Right lobe of liver (tissue), 6 donors: ENCODE results near the gene IL2RA. TPM values are rescaled to one million over a fixed set of nuclear protein-coding genes. Genes with fewer than 3 reads are reported as not detected.

Experiments
- ATAC-seq, 4 donors: fragments of 200-7000 bp; cut with Tn5 transposase; one replicate each; pipeline ENCODE4 v1.9.1; 2020; ENCODE audit warnings: mild to moderate bottlenecking in 4 of 4, moderate library complexity in 4 of 4
- DNase-seq, 3 donors: peaks; one replicate each; pipeline ENCODE4 v3.0.0-alpha.2; 2020
- H3K27ac ChIP-seq, 3 donors: fragments of 200-600 bp; one replicate each; pipeline ENCODE4 v1.8.0; 2022
- H3K27me3 ChIP-seq, 2 donors: fragments of 200-600 bp; one replicate each; pipeline ENCODE4 v1.8.0; 2022
- H3K36me3 ChIP-seq, 4 donors: fragments of 200-600 bp; sonication (generic) in 1 of 4; one replicate each; pipeline versions ENCODE4 v1.5.1 to v1.8.0; 2017 to 2022; ENCODE audit warnings: control low read depth in 1 of 4
- H3K4me1 ChIP-seq, 4 donors: fragments of 200-600 bp; sonication (generic) in 1 of 4; one replicate each; pipeline versions ENCODE4 v1.5.1 to v1.8.0; 2017 to 2022; ENCODE audit warnings: control low read depth in 1 of 4
- H3K4me3 ChIP-seq, 3 donors: fragments of 200-600 bp; one replicate each; pipeline ENCODE4 v1.8.0; 2022
- H3K9me3 ChIP-seq, 4 donors: fragments of 200-600 bp; sonication (generic) in 1 of 4; one replicate each; pipeline versions ENCODE4 v1.5.1 to v1.8.0; 2017 to 2022; ENCODE audit warnings: control low read depth in 1 of 4
- CTCF ChIP-seq, 4 donors: fragments of 200-600 bp in 3 of 4; fragments of 450-650 bp in 1 of 4; IDR thresholded peaks; one replicate each; pipeline versions ENCODE4 v1.5.1 to v1.8.0; 2016 to 2022; ENCODE audit warnings: antibody characterized with exemption in 4 of 4, mild to moderate bottlenecking in 2 of 4
- POLR2A ChIP-seq: fragments of 450-650 bp; IDR thresholded peaks from one replicate; pipeline ENCODE4 v1.6.1; 2017; ENCODE audit warnings: antibody characterized with exemption, mild to moderate bottlenecking
- WGBS: methylation state at CpG from one replicate; pipeline ENCODE4 v1.1.6; 2018; ENCODE audit warnings: low coverage, low lambda C conversion rate; ENCODE audit not compliant: insufficient coverage; ENCODE audit errors: missing lambda C conversion rate; 5-methylcytosine and 5-hydroxymethylcytosine counted together
- intact Hi-C, 2 donors: fragments of 100-400 bp; cut with DNase I; formaldehyde crosslinking; loops; one replicate each; pipeline versions ENCODE4 v1.11.2 to v1.14.1; 2022
- total RNA-seq, 6 experiments: library from RNA; depleted of rRNA in 2 of 6; stranded (reverse); fragments of >200 nt in 2 of 6; fragmentation: NEBNext Ultra II Directional in 3 of 6; extraction: Animal tissue kit (Norgen Biotek cat#: 25700) in 3 of 6; gene quantifications; one replicate each; pipeline versions ENCODE4 v1.1.0 to v1.2.4, GENCODE V29; 2016 to 2023
- donor health status: DM: no; HTN: yes; CAD: no.
- donor health status: DM: no; HTN: no; CAD: no.
- donor health status: DM: no; HTN: no; CAD: no.
- donor health status: DM: no; HTN: yes; CAD: no.
- donor health status: DM: no; HTN: yes; CAD: no.

IL2RA gene
- total RNA-seq, 6 experiments from 2014 or later = 0.22 to 3.1 (median 0.97) TPM; not detected in 2

GRCh38 chr10:5970527-5970926, 91.6 kb downstream of the IL2RA start:
- no peaks in the 10 kb centered on the region for H3K36me3 ChIP-seq
- no peaks in the 10 kb centered on the region for H3K27me3 ChIP-seq
- WGBS = 73% methylated on average over 3 of the region's 3 CpGs
- peaks cover 0 to 47% (median 23%) of the 10 kb centered on the region in 4 donors for H3K4me1 ChIP-seq
- H3K27ac ChIP-seq = peak overlapping the region; percentile 22 to 71 (median 51)
- TF ChIP-seq CTCF (IDR thresholded peaks at IDR 0.05) = no peak
- no peak for TF ChIP-seq POLR2A
- H3K9me3 ChIP-seq = no peaks in the 10 kb centered on the region
- no peak for ATAC-seq
- DNase-seq = no peak
- intact Hi-C loops = no loop called here
- H3K4me3 ChIP-seq = no peak overlapping the region

GRCh38 chr10:5970066-5970465, 92.1 kb downstream of the IL2RA start:
- Histone ChIP-seq H3K4me1 (peaks cover 0 to 50% (median 24%) of the 10 kb centered on the region in 4 donors), H3K4me3 (no peak overlapping the region), H3K9me3 (no peaks in the 10 kb centered on the region), H3K27me3 (no peaks in the 10 kb centered on the region), H3K36me3 (no peaks in the 10 kb centered on the region), H3K27ac (peak overlapping the region in 2 of 3 donors; percentile 22 to 51)
- 79% methylated on average over 2 of the region's 2 CpGs for WGBS
- no peak for TF ChIP-seq CTCF (IDR thresholded peaks at IDR 0.05)
- no peak for TF ChIP-seq POLR2A
- intact Hi-C loops = no loop called here
- ATAC-seq = no peak
- DNase-seq = no peak

- no peaks in the 10 kb centered on the region for H3K27me3 ChIP-seq
- peaks cover 0 to 58% (median 29%) of the 10 kb centered on the region in 4 donors for H3K4me1 ChIP-seq
- WGBS = 34% methylated on average over 5 of the region's 9 CpGs
- no peaks in the 10 kb centered on the region for H3K36me3 ChIP-seq
- peak overlapping the region; percentile 31 to 62 (median 33) for H3K27ac ChIP-seq
- intact Hi-C loops = no loop called here
- H3K9me3 ChIP-seq = no peaks in the 10 kb centered on the region
- DNase-seq (peak; percentile 71 to 73 (median 72)), ATAC-seq (peak; percentile 46 to 54 (median 48))
- no peak overlapping the region for H3K4me3 ChIP-seq
- TF ChIP-seq CTCF (IDR thresholded peaks at IDR 0.05) = no peak
- TF ChIP-seq POLR2A = peak; percentile 41
These were observed 93.3 kb downstream of the IL2RA start for GRCh38 chr10:5968681-5969453.

- Histone ChIP-seq H3K27ac (peak overlapping the region; percentile 31 to 62 (median 33)), H3K27me3 (no peaks in the 10 kb centered on the region), H3K9me3 (no peaks in the 10 kb centered on the region), H3K36me3 (no peaks in the 10 kb centered on the region), H3K4me3 (no peak overlapping the region), H3K4me1 (peaks cover 0 to 58% (median 29%) of the 10 kb centered on the region in 4 donors)
- peak in 1 of 4 donors; percentile 41 for ATAC-seq
- no peak for DNase-seq
- intact Hi-C loops = no loop called here
- no peak for TF ChIP-seq POLR2A
- WGBS = 42% methylated on average over 2 of the region's 5 CpGs
These were observed 94.0 kb downstream of the IL2RA start for GRCh38 chr10:5968037-5968680.

GRCh38 chr10:5965266-5965665, 96.9 kb downstream of the IL2RA start:
- Histone ChIP-seq H3K4me3 (no peak overlapping the region), H3K4me1 (peaks cover 0 to 33% (median 16%) of the 10 kb centered on the region in 4 donors), H3K27ac (peak overlapping the region; percentile 43 to 73 (median 58)), H3K36me3 (peaks cover 0 to 1% (median under 1%) of the 10 kb centered on the region in 4 donors), H3K27me3 (no peaks in the 10 kb centered on the region), H3K9me3 (no peaks in the 10 kb centered on the region)
- TF ChIP-seq CTCF (IDR thresholded peaks at IDR 0.05) = peak in 2 of 4 donors; percentile 4
- TF ChIP-seq POLR2A = peak; percentile 71
- 33% methylated on average over 8 of the region's 8 CpGs for WGBS
- peak; percentile 78 to 94 (median 91) for DNase-seq
- intact Hi-C loops = no loop called here
- peak; percentile 76 to 93 (median 92) for ATAC-seq
